NCI-H2196 treated with DMSO at 0.1 percent for 48 hours (cell line): Measurements from ENCODE around the gene PNRC2.
A peak's percentile ranks its signal among the peaks of the same experiment; 100 is the strongest.
"Not testable (repeated sequence)": the region's sequence is repeated elsewhere in the genome, so short reads cannot be mapped to it uniquely, and the experiment has no call there.

Experiments
- DNase-seq: peaks from one replicate; lab custom pipeline; 2025; ENCODE audit not compliant: unreplicated experiment; lab: John Stamatoyannopoulos, UW

Gene PNRC2

GRCh38 chr1:23987038-23987437 is 27.4 kb downstream of the PNRC2 start:
- DNase-seq = not testable (repeated sequence)

GRCh38 chr1:23989263-23989662 is 29.6 kb downstream of the PNRC2 start:
- no peak for DNase-seq

GRCh38 chr1:23992011-23992410 is 32.4 kb downstream of the PNRC2 start:
- DNase-seq = not testable (repeated sequence)

- DNase-seq = no peak
Observed at GRCh38 chr1:23995431-23995837, 35.8 kb downstream of the PNRC2 start.

GRCh38 chr1:23996700-23997229 is 37.1 kb downstream of the PNRC2 start:
- no peak for DNase-seq

- DNase-seq = no peak
Observed at GRCh38 chr1:23997812-23998211, 38.2 kb downstream of the PNRC2 start.

GRCh38 chr1:23999156-23999671 is 39.6 kb downstream of the PNRC2 start:
- DNase-seq = no peak

- DNase-seq = no peak
Observed at GRCh38 chr1:24002695-24003094, 43.1 kb downstream of the PNRC2 start.

- DNase-seq = peak; percentile 47
Observed at GRCh38 chr1:24003331-24003972, 43.8 kb downstream of the PNRC2 start.

- DNase-seq = no peak
Observed at GRCh38 chr1:24004132-24004531, 44.5 kb downstream of the PNRC2 start.

- no peak for DNase-seq
Observed at GRCh38 chr1:24005163-24005562, 45.5 kb downstream of the PNRC2 start.

GRCh38 chr1:24007079-24007478 is 47.5 kb downstream of the PNRC2 start:
- DNase-seq = no peak

- not testable (repeated sequence) for DNase-seq
Observed at GRCh38 chr1:24008574-24009184, 49.1 kb downstream of the PNRC2 start.

- DNase-seq = no peak
Observed at GRCh38 chr1:24009406-24009805, 49.8 kb downstream of the PNRC2 start.

- no peak for DNase-seq
Observed at GRCh38 chr1:24010650-24011049, 51.0 kb downstream of the PNRC2 start.

- DNase-seq = not testable (repeated sequence)
Observed at GRCh38 chr1:24012878-24013277, 53.2 kb downstream of the PNRC2 start.
